ENCODE measurements around the gene SH3GL3.

GRCh38 chr15:83422541-83422940, 24.6 kb upstream of the SH3GL3 start:
- TF ChIP-seq CTCF (IDR thresholded peaks at IDR 0.05) (no peak), POLR2A (IDR thresholded peaks at IDR 0.05) (no peak)

All from Peyer's patch (tissue), 4 donors.